HuH-7 (cell line): ENCODE data around the gene TMPRSS9.
"Not testable (repeated sequence)": the region's sequence is repeated elsewhere in the genome, so short reads cannot be mapped to it uniquely, and the experiment has no call there.

Experiments used
- DNase-seq: peaks from one replicate; pipeline ENCODE4 v3.0.0; 2011; ENCODE audit warnings: low spot score

Gene TMPRSS9

DNA sequence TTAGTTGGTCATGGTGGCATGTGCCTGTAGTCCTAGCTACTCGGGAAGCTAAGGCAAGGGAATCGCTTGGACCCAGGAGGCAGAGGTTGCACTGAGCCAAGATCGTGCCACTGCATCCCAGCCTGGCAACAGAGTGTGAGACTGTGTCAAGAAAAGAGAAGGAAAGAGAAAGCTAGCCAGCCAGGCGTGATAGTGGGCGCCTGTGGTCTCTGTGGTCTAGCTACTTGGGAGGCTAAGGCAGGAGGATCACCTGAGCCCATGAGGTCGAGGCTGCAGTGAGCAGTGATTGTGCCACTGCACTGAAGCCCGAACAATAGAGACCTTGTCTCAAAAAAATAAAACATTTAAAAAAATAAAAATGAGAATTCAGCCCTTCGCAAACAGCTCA, 34.0 kb downstream of the TMPRSS9 start:
- DNase-seq = no peak

GRCh38 chr19:2394442-2395292, 34.6 kb downstream of the TMPRSS9 start:
- DNase-seq = no peak

DNA sequence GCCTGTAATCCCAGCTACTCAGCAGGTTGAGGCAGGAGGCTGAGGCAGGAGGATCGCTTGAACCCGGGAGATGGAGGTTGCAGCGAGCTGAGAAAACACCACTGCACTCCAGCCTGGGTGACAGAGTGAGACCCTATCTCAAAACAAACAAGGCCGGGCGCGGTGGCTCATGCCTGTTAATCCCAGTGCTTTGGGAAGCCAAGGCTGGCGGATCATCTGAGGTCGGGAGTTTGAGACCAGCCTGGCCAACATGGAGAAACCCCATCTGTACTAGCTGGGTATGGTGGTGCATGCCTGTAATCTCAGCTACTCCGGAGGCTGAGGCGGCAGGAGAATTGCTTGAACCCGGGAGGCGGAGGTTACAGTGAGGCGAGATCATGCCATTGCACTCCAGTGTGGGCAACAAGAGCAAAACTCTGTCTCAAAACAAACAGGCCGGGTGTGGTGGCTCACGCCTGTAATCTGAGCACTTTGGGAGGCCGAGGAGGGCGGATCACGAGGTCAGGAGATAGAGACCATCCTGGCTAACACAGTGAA, 35.3 kb downstream of the TMPRSS9 start:
- not testable (repeated sequence) for DNase-seq

DNA sequence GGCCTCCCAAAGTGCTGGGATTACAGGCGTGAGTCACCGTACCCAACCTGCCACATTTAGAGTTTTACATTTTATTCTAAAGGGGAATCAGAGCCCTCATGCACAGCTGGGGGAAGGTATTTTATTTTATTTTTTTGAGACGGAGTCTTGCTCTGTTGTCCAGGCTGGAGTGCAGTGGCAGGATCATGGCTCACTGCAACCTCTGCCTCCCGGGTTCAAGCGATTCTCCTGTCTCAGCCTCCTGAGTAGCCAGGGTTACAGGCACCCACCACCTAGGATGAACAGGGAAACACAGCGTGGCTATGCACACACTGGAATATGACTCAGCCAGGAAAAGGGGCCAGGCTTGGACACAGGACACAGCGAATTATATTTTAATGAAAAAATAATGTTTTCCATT, 37.1 kb downstream of the TMPRSS9 start:
- DNase-seq = not testable (repeated sequence)

- DNase-seq = no peak
These were observed 38.8 kb downstream of the TMPRSS9 start for GRCh38 chr19:2398735-2399305.

DNA sequence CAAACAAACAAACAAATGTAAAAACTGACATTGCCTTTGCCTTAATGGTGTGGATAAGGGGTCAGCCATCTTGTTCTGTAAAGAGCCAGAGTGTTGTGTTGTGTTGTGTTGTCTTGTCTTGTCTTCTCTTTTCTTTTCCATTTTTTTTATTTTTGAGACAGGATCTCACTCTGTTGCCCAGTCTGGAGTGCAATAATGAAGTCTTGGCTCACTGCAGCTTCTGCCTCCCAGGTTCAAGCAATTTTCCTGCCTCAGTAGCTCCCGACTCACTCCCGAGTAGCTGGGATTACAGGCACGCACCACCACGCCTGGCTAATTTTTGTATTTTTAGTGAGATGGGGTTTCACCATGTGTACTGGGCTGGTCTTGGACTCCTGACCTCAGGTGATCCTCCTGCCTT, 39.5 kb downstream of the TMPRSS9 start:
- no peak for DNase-seq

- DNase-seq = no peak
These were observed 48.2 kb downstream of the TMPRSS9 start for GRCh38 chr19:2408247-2408646.

- no peak for DNase-seq
These were observed 49.4 kb downstream of the TMPRSS9 start for GRCh38 chr19:2409352-2409912.

GRCh38 chr19:2410023-2410422, 50.0 kb downstream of the TMPRSS9 start:
- no peak for DNase-seq

- no peak for DNase-seq
These were observed 51.6 kb downstream of the TMPRSS9 start for GRCh38 chr19:2411709-2412108.

- DNase-seq = no peak
These were observed 52.4 kb downstream of the TMPRSS9 start for GRCh38 chr19:2412449-2412848.

- DNase-seq = no peak
These were observed 53.1 kb downstream of the TMPRSS9 start for GRCh38 chr19:2413159-2413558.

DNA sequence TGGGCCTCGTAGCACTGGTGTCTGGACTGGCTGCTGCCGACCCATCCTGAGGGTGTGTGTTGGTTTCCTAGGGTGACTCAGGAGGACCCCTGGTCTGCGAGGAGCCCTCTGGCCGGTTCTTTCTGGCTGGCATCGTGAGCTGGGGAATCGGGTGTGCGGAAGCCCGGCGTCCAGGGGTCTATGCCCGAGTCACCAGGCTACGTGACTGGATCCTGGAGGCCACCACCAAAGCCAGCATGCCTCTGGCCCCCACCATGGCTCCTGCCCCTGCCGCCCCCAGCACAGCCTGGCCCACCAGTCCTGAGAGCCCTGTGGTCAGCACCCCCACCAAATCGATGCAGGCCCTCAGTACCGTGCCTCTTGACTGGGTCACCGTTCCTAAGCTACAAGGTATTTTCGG, 53.6 kb downstream of the TMPRSS9 start:
- no peak for DNase-seq

GRCh38 chr19:2415281-2415972, 55.4 kb downstream of the TMPRSS9 start:
- DNase-seq = no peak

GRCh38 chr19:2415973-2416319, 55.9 kb downstream of the TMPRSS9 start:
- no peak for DNase-seq

DNA sequence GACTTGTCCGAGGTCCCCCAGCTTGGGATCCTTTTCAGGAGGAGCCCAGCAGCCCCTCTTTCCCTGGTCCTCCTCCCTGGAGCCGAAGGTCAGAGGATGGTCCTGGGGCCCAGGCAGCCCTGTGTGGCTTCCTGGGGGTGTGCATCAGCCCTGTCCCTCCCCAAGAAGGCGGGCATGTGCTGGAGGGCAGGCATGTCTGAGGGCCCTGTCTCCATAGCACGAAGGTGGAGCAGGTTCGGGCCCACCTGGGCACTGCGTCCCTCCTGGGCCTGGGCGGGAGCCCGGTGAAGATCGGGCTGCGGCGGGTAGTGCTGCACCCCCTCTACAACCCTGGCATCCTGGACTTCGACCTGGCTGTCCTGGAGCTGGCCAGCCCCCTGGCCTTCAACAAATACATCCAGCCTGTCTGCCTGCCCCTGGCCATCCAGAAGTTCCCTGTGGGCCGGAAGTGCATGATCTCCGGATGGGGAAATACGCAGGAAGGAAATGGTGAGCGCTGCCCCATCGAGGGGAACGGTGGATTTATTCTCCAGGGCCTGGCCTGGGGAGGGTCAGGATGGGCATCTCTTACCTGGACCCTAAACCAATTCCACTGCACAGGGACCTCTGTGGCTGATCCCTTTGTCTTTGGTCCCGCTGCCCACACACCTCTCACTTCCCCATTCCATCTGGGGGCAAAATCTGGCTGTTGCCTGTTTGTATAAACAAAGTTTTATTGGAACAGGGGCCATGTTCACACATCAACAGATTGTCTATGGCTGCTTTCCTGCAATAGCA, 56.4 kb downstream of the TMPRSS9 start:
- DNase-seq = no peak

DNA sequence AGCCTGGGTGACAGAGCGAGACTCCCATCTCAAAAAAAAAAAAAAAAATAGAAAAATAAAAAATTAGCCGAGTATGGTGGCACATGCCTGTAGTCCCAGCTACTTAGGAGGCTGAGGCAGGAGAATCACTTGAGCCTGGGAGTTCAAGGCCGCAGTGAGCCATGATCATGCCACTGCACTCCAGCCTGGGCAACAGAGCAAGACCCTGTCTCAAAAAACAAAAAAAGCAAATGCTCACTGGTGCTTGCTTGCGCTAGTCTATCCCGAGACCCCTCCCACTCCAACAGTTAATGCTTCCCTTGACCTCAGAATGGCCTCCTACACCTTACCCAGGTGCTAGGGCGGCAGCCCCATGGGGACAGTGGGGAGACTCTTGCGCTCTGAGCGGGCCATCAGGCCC, 57.4 kb downstream of the TMPRSS9 start:
- not testable (repeated sequence) for DNase-seq

DNA sequence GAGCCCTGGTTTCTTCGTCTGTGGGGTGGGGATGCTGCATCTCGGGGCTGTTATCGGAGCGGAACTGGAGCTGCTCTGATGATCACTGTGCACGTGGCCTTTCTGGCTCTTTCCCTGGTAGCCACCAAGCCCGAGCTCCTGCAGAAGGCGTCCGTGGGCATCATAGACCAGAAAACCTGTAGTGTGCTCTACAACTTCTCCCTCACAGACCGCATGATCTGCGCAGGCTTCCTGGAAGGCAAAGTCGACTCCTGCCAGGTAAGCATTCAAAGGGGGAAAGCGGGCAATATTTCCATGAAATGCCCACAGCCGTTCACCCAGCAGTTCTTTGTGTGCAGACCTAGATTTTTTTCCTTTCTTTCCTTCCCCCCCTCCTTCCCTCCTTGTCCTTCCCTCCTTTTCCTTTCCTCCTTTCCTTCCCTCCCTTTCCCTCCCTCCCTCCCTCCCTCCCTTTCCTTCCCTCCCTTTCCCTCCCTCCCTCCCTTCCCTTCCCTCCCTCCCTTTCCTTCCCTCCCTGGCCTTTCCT, 57.9 kb downstream of the TMPRSS9 start:
- DNase-seq = no peak

DNA sequence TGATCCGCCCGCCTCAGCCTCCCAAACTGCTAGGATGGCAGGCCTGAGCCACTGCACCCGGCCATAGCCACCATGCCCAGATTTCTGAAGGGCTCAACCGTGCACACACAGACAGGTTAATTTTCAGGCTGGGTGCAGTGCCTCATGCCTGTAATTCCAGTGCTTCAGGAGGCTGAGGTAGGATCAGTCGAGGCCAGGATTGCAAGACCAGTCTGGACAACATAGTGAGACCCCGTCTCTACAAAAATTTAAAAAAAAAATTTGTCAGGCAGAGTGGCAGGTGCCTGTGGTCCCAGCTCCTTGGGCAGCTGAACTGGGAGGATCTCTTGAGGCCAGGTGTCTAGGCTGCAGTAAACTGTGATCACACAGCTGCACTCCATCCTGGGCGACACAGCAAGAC, 59.7 kb downstream of the TMPRSS9 start:
- no peak for DNase-seq

DNA sequence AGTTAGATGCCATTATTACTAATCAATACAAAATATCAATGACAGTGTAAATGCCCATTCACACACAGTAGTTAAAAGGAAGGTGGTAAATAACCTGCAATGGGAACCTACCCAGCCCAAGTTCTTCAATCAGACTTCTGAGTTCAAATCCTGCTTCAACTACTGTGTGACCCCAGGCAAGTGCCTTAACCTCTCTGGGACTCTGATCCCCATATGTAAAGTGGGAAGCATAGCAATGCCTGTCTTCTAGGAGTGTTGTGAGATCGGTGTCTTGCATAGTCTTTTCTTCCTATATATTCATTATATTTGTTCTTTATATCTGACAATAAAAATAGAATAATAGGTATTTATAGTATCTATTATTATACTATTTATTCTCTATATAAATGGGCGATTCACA, 60.4 kb downstream of the TMPRSS9 start:
- DNase-seq = no peak

GRCh38 chr19:2421581-2422306, 61.7 kb downstream of the TMPRSS9 start:
- DNase-seq = no peak
